ENCODE results near the gene SEZ6.

The SEZ6 gene

GRCh38 chr17:28973425-28973824, 32.4 kb downstream of the SEZ6 start:
- peak; percentile 50 for DNase-seq

GRCh38 chr17:28972437-28972836, 33.4 kb downstream of the SEZ6 start:
- DNase-seq, result no peak

- DNase-seq, result no peak
Observed at GRCh38 chr17:28970879-28971278, 35.0 kb downstream of the SEZ6 start.

- no peak for DNase-seq
Observed at GRCh38 chr17:28969706-28970393, 36.0 kb downstream of the SEZ6 start.

GRCh38 chr17:28968914-28969295, 36.9 kb downstream of the SEZ6 start:
- no peak for DNase-seq

GRCh38 chr17:28968231-28968913, 37.5 kb downstream of the SEZ6 start:
- no peak for DNase-seq

- DNase-seq, result no peak
Observed at GRCh38 chr17:28967221-28968135, 38.4 kb downstream of the SEZ6 start.

GRCh38 chr17:28963841-28964240, 42.0 kb downstream of the SEZ6 start:
- no peak for DNase-seq

GRCh38 chr17:28963055-28963611, 42.7 kb downstream of the SEZ6 start:
- no peak for DNase-seq

- DNase-seq, result no peak
Observed at GRCh38 chr17:28961391-28961790, 44.4 kb downstream of the SEZ6 start.

- no peak for DNase-seq
Observed at GRCh38 chr17:28960256-28961061, 45.4 kb downstream of the SEZ6 start.

- DNase-seq, result no peak
Observed at GRCh38 chr17:28959471-28959871, 46.4 kb downstream of the SEZ6 start.

GRCh38 chr17:28958820-28959455, 46.9 kb downstream of the SEZ6 start:
- DNase-seq, result no peak

GRCh38 chr17:28957992-28958355, 47.9 kb downstream of the SEZ6 start:
- DNase-seq, result no peak

- DNase-seq, result no peak
Observed at GRCh38 chr17:28957277-28957991, 48.4 kb downstream of the SEZ6 start.

GRCh38 chr17:28956861-28957260, 49.0 kb downstream of the SEZ6 start:
- no peak for DNase-seq

GRCh38 chr17:28956112-28956511, 49.7 kb downstream of the SEZ6 start:
- no peak for DNase-seq

GRCh38 chr17:28955408-28955807, 50.4 kb downstream of the SEZ6 start:
- DNase-seq, result no peak

GRCh38 chr17:28954886-28955285, 50.9 kb downstream of the SEZ6 start:
- DNase-seq, result no peak

GRCh38 chr17:28953444-28954118, 52.3 kb downstream of the SEZ6 start:
- no peak for DNase-seq
